ENCODE results near the gene GLMP.

GLMP gene

DNA sequence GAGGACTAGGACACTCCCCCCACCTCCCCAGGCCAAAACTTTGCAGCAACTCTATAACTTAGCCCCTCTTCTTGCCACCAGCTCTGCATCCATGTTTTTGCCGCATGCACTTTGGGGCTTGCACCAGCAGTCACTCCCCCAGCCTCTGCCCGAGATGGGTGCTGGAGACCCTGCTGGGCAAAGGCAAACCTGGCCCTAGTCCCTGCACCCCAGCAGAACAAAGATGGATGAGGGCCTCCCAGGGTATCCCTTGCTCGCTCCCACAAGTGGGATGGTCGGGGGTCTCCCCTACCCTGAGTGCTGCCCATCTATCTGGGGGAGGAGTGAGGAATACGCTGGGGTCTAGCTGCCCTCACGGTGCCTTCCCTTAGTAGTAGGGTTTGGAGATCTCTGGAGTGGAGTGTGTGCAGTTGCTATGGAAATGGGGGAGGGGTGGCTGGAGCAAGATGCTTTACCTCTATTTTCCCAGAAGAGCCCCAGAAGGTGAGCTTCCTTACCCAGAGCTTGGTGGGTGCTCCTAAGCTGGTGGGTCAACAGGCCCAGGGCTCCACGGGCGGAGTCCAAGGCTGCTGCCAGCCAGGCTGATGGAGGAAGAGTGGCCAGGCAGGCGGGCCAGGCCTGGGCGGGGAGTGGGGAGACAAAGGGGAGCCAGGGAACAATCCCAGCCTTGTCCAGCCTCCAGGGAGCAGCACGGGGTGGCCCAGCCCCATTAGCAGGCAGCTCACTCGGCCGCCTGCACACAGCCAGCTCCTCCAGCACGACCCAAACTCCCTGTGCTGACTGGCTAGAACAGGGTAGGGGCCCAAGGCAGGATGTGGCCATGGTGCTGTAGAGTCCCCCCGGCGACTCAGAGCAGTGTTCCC, 47.8 kb downstream of the GLMP start, which contains the start of gene PAQR6:
Gene PAQR6 (minus strand): TSS at position 597 of the 863 bp plus-strand sequence. CDS start 1,325 bp downstream, outside the sequence.
- no peak for DNase-seq

GRCh38 chr1:156246781-156247459, 48.6 kb downstream of the GLMP start:
- DNase-seq = no peak

DNA sequence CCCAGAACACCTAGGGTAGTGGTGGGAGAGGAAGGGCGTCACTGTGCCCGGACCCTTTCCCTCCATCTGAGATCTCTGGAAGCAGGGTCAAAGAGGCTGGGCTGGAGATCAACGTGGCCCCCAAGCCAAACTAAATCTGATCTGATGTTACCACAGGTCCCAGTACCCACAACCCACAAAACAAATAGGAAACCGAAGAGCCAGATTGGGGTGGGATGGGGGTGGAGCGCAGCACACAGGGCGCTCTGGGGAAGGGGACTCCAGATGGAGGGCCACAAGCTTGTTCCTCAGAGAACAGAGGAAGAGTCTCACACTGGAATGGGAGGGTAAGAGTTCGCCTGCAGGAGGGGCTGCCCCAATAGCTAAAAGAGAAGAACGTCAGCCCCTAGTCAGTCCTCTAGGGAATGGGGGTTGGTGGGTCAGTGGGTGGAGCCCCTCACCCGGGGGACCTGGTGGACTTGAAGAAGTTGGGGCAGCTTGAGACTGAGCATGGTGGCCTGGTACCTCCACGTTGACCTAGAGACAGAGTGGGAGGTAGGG, 49.2 kb downstream of the GLMP start:
- peak in 1 of 2 experiments; percentile 20 for DNase-seq

DNA sequence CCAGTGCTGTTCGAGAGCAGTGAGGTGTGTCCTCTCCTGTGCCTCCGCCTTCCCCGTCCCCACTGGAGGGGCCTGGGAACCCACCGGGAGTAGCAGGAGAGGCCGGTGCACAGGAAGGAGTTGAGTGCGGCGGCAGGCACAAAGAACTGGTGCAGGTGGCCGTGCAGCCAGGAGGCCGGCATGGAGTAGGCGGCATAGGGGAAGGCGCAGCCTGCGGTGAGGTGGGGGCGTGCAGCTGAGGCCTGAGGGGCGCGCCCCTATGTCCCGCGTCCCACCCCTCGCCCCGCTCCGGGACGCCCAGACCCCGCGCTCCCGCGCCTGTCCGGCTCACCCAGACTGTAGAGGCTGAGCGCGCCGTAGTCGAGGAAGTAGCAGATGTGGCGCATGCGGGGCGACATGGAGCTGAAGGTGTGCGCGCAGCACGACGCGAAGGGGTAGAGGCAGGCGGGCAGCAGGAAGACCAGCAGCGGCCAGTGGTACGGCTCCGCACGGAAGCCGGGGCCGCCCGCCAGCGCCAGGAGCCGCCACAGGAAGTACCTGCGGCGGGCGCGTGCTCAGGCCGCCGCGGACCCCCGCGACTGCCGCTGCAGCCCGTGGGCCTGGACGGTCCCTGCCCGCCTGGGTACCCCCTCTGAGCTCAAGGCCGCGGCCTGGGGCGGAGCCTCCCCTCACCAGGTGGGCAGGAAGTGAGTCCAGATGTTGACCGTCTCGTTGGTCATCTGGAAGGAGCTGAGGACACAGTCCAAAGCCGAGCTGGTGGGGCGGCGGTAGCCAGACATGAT, 49.8 kb downstream of the GLMP start:
- peak in 1 of 2 experiments; percentile 33 for DNase-seq

GRCh38 chr1:156244712-156245111, 50.8 kb downstream of the GLMP start:
- no peak for DNase-seq

DNA sequence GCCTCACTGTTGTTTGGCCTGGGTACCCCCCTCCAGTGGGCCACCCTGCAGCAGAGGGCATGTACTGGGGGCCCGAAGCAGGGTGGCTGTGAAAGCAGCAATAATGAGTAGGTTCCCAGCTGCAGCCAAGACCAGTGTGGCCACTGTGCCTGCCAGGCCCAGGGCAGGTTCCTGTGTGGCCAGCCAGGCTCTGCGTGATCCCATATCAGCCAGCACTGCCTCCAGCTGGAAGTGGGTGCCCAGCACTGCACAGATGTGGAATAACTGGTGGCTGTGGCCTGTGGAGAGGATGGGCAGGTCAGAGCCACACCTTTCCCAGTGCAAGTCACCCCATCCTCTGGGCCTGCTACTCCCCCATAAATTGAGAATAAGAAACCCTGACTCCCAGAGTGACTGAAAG, 51.4 kb downstream of the GLMP start:
- no peak for DNase-seq

- DNase-seq = no peak
Observed at GRCh38 chr1:156242738-156243137, 52.7 kb downstream of the GLMP start.

All from Kasumi-1 (cell line).